ENCODE results near the gene CDK16.

DNA sequence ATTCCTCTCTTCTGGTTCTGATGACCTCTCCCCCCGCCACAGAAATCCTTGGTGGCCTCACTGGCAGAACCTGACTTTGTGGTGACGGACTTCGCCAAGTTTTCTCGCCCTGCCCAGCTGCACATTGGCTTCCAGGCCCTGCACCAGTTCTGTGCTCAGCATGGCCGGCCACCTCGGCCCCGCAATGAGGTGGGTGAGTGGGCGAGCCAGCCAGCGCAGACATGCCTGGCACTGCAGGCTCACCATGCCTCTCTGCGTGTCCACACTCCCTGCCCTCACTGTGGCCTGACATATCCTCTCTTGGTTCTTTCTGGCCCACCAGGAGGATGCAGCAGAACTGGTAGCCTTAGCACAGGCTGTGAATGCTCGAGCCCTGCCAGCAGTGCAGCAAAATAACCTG, 16.2 kb upstream of the CDK16 start:
- TF ChIP-seq, protein P1, sequence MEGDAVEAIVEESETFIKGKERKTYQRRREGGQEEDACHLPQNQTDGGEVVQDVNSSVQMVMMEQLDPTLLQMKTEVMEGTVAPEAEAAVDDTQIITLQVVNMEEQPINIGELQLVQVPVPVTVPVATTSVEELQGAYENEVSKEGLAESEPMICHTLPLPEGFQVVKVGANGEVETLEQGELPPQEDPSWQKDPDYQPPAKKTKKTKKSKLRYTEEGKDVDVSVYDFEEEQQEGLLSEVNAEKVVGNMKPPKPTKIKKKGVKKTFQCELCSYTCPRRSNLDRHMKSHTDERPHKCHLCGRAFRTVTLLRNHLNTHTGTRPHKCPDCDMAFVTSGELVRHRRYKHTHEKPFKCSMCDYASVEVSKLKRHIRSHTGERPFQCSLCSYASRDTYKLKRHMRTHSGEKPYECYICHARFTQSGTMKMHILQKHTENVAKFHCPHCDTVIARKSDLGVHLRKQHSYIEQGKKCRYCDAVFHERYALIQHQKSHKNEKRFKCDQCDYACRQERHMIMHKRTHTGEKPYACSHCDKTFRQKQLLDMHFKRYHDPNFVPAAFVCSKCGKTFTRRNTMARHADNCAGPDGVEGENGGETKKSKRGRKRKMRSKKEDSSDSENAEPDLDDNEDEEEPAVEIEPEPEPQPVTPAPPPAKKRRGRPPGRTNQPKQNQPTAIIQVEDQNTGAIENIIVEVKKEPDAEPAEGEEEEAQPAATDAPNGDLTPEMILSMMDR (conservative IDR thresholded peaks at IDR 0.05; ENCODE audit: low read depth, low read length) = no peak
- no peak for TF ChIP-seq CEBPB (IDR thresholded peaks at IDR 0.05; ENCODE audit: low read depth, low read length)
- TF ChIP-seq POLR2A (IDR thresholded peaks at IDR 0.05; ENCODE audit: low read depth, low read length) = no peak
- TF ChIP-seq SMC3 (IDR thresholded peaks at IDR 0.05; ENCODE audit: low read depth, low read length) = no peak
- no peak for TF ChIP-seq MAZ (IDR thresholded peaks at IDR 0.05; ENCODE audit: borderline replicate concordance, low read depth, low read length)
